ENCODE results near the gene MYO18B.

Gene MYO18B

GRCh38 chr22:25923914-25924313 is 181.9 kb downstream of the MYO18B start:
- no peak overlapping the region for H3K4me3 ChIP-seq (ENCODE audit: low read depth, low read length)
- no peak for DNase-seq (ENCODE audit: low read depth)
- TF ChIP-seq, protein P1, sequence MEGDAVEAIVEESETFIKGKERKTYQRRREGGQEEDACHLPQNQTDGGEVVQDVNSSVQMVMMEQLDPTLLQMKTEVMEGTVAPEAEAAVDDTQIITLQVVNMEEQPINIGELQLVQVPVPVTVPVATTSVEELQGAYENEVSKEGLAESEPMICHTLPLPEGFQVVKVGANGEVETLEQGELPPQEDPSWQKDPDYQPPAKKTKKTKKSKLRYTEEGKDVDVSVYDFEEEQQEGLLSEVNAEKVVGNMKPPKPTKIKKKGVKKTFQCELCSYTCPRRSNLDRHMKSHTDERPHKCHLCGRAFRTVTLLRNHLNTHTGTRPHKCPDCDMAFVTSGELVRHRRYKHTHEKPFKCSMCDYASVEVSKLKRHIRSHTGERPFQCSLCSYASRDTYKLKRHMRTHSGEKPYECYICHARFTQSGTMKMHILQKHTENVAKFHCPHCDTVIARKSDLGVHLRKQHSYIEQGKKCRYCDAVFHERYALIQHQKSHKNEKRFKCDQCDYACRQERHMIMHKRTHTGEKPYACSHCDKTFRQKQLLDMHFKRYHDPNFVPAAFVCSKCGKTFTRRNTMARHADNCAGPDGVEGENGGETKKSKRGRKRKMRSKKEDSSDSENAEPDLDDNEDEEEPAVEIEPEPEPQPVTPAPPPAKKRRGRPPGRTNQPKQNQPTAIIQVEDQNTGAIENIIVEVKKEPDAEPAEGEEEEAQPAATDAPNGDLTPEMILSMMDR (IDR thresholded peaks at IDR 0.05; ENCODE audit: low read depth, low read length, missing control alignments), result no peak

- H3K4me3 ChIP-seq (ENCODE audit: low read depth, low read length), result no peak overlapping the region
- DNase-seq (ENCODE audit: low read depth), result no peak
- TF ChIP-seq, protein P1 (IDR thresholded peaks at IDR 0.05; ENCODE audit: low read depth, low read length, missing control alignments), result no peak
These were observed 186.1 kb downstream of the MYO18B start for GRCh38 chr22:25928038-25928437.

DNA sequence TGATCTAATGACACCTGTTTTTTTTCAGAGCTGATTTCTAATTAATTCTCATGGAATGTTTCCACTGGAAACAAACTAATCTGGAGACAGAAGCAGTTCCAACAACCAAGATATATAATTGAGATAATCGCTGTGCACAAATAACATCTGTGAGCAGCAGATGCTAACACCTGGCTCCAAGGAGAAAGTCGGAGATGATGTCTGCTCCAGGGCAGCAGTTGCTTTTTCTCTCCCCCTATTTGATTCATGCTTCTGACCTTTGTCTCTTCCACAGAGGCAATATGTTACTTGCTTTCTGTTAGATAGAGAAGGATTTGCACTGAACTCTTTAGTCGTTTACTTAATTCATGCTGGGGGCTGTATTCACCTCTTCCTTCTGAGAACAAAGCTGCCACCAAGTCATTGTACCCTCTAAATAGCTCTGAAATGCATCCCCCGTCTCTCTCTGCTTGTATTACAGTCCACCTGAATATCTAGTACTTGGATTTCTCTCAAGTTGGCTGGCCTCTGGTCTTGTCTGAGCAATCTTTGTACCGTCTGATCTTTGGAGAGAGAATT is 187.4 kb downstream of the MYO18B start:
- no peak overlapping the region for H3K4me3 ChIP-seq (ENCODE audit: low read depth, low read length)
- no peak for DNase-seq (ENCODE audit: low read depth)
- TF ChIP-seq, protein P1 (IDR thresholded peaks at IDR 0.05; ENCODE audit: low read depth, low read length, missing control alignments), result no peak

DNA sequence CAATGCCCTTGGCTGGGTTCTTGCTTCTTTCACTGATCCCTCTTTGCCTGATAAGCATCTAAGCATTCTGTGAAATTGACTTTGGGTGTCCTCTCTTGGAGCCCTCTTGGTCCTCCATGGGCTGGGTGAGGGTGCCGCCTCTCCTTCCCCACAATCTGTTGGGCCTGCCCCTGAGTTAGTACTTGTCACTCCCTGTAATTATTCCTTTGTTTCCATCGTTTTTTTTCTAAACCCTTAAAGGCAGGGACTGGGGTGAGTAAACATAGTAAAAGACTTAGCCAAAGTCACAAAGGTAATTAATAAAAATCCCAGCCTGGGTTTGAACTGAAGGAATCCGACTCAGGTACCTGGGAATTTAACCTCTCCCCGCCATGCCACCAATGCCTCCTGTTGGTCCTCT is 188.1 kb downstream of the MYO18B start:
- no peak overlapping the region for H3K4me3 ChIP-seq (ENCODE audit: low read depth, low read length)
- TF ChIP-seq, protein P1 (IDR thresholded peaks at IDR 0.05; ENCODE audit: low read depth, low read length, missing control alignments), result no peak
- DNase-seq (ENCODE audit: low read depth), result no peak

GRCh38 chr22:25930788-25931310 is 188.9 kb downstream of the MYO18B start:
- H3K4me3 ChIP-seq (ENCODE audit: low read depth, low read length), result no peak overlapping the region
- no peak for DNase-seq (ENCODE audit: low read depth)
- TF ChIP-seq, protein P1 (IDR thresholded peaks at IDR 0.05; ENCODE audit: low read depth, low read length, missing control alignments), result no peak

DNA sequence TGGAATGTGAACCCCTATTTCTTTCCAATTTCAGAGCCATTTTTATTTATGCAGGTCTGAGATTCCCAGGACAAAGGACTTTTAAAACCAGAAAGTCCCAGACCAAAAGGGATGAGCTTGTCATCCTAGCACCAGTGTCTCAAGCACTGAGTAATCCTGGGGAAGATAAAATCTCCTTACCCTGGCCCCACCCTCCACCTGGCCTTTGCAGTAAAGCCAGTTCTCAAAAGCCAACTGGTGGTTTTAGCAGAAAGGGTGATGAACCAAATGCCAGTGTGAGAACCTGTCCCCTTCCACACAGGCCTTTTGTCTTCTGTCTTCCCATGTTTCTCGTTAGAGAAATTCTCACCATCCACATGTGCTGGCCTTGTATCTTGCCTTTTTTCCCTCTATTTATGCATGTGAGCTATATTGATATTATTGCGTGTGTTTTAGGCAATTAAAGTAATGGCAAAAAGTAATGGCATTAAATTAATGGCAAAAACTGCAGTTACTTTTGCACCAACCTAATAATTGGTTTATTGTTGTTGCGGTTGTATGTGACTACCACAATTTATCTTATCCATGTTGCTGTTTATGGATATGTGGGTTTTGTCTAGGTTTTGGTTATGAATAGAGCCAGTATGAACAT is 191.3 kb downstream of the MYO18B start:
- no peak for DNase-seq (ENCODE audit: low read depth)
- TF ChIP-seq, protein P1 (IDR thresholded peaks at IDR 0.05; ENCODE audit: low read depth, low read length, missing control alignments), result no peak
- H3K4me3 ChIP-seq (ENCODE audit: low read depth, low read length), result no peak overlapping the region

Data from GM12864 (cell line).